HG03432 (cell line): ENCODE measurements around the gene TEX13A.
"Not testable (repeated sequence)": the region's sequence is repeated elsewhere in the genome, so short reads cannot be mapped to it uniquely, and the experiment has no call there.

ENCODE experiments used
- ATAC-seq: cut with Tn5 transposase; IDR thresholded peaks from one replicate; pipeline ENCODE4 v1.9.1; 2021; ENCODE audit warnings: mild to moderate bottlenecking, moderate library complexity; ENCODE audit not compliant: unreplicated experiment

The TEX13A gene

DNA sequence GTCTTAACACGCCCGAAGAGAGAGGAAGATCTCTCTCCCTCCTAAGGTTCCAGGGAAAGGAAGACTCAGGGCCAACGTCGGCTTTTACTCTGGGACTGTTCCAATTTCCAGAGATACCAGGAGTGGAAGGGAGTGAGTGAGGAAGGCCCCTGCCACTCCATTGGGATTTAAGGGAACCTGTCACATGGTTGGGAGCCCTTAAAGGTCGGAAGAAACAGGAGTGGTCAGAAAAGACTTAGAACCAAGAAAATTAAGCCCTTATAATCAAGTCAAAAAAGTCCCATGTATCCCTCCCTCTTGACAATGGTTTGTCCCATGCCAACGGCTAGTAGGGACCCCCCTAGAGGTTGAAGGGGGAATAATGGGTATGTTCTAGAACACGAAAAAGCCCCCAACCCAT, at the start of gene TEX13A:
Gene TEX13A, minus strand, starts transcription at position 59 of the 400 bp plus-strand sequence. CDS start 297 bp downstream, outside the sequence.
- no peak for ATAC-seq

DNA sequence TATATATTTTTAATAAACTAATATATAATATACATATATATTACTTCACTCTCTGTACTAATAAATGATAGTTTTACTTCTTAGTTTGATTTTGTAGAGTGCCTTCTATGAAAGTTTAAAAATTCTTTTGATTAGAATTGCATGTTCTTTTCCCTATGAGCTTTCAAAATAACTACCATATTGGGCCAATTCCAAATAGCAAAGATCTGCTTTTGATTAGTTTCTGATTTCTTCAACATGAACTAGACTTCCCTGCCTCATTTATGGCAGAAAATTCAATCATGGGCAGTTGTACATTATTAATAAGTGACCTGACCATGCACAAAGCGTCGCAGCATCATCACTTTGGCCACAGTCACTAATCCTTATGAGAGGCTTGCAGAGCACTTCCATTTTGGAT, 48.9 kb upstream of the TEX13A start:
- ATAC-seq = no peak

DNA sequence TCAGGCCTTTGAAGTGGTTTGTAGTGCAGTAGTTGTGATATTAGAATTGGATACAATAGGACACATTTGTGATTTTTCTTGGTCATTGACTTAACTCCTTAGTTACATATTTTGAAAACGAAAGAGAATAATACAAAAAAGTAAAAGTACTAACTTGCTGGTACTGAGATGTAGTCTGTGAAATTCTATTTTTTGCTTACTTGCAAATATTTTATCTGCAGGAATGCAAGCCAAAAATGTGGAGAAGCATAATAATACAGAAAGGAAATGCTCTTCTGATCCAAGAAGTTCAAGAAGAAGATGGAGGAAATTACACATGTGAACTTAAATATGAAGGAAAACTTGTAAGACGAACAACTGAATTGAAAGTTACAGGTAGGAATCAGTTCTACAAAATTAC, 46.7 kb upstream of the TEX13A start:
- ATAC-seq = no peak

- ATAC-seq = no peak
Observed at GRCh38 chrX:105266456-105266855, 46.0 kb upstream of the TEX13A start.

DNA sequence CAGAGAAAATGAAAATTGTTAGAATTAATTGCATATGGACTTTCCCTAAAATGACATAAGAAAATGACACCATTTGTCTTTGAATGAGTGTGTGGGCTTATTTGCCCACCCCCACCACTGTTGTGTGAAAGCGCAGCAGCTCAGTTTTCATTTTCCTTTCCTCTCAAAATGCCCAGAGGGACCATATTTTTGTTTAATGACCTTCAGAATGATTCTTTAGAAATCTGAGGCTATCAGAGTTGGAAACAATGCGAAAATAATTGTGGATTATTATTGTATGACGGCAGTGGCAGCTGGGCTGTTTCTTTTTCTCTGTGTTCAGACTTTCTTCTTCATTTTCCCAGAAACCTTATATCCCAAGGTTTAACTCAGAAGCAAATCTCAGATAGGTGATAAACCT, 44.6 kb upstream of the TEX13A start:
- ATAC-seq = no peak

DNA sequence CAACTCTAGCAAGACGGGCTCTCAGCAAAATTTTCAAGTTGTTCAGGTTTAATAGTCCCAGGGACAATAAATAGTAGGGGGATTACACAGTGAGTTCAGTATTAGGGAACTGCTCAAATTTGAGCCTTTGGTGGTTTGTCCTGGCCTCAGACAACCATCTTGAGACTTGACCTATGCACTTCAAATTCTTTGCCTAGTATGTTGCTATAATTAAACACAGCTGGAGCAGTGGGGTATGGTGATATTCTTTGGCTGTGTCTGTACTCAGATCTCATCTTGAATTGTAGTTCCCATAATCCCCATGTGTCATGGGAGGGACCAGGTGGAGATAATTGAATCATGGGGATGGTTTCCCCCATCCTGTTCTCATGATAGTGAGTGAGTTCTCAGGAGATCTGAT, 43.3 kb upstream of the TEX13A start:
- no peak for ATAC-seq

DNA sequence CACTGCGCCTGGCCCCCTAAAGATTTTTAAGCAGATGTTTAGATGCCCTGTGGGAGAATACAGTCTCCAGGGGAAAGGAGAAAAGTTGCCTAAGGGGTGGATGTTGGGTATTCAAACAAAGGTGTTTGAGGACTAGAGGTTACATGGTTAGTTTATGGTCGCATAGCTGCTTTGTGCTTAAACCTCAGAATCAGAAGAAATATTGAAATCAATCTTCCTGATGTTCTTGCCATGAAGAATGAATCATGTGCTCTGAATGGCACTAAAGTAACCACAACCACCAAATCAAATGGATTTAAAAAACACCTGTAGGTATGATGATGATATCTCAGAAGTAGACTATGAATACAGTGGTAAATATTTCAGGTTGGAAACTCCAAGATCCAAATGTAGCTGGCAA, 42.7 kb upstream of the TEX13A start:
- no peak for ATAC-seq

DNA sequence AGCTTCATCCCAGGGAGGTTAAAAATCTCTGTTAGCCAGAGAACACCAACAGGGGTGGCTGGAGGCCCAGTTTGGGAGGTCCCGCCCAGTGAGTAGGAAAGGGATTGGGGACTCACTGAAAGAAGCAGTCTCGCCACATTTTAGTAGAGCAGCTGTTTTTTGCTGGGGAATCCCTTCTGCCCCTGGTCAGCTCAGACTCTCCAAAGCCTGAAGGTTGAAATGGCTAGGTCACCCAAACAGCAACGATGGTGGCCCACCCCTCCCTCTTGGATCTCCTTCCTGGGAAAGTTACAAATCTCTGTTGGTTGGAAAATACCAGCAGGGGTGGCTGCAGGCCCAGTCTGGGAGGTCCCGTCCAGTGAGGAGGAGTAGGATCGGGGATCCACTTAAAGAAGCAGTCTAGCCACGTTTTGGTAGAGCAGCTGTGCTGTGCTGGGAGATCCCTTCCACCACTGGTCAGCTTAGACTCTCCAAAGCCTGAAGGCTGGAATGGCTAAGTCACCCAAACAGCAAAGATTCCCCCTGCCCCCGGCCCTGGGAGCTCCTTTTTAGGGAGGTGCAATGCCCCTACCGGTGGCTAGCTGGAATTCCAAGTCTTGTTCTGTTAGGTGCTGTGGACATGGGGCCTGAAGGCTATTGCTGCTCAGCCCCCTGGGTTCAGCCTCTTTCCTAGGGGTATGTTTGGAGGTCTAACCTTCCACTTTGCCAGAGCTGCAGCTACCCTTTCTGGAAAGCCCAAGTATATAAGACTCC, 40.0 kb upstream of the TEX13A start:
- ATAC-seq = no peak

GRCh38 chrX:105241056-105241455, 20.6 kb upstream of the TEX13A start:
- ATAC-seq = no peak

GRCh38 chrX:105237407-105237806, 16.9 kb upstream of the TEX13A start:
- ATAC-seq = not testable (repeated sequence)

- no peak for ATAC-seq
Observed at GRCh38 chrX:105229146-105229545, 8.7 kb upstream of the TEX13A start.

DNA sequence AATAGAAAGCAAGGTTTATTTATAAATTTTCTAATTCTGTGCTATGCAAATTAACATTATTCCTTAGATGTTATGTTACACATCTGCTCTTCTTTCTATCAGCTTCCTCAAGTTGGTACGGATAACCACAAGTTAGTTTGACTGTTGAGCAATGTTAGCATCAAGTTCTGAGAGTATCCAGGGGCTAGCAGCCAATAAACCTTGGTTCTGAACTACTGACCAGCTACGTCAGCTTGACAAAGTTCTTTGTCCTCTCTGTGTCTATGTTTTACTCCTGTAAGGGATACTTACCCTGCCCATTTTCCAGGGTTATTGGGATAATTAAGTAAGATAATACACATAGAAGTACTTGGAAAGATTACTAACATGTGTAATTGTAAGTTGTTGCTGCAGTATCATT, 8.1 kb upstream of the TEX13A start:
- no peak for ATAC-seq

DNA sequence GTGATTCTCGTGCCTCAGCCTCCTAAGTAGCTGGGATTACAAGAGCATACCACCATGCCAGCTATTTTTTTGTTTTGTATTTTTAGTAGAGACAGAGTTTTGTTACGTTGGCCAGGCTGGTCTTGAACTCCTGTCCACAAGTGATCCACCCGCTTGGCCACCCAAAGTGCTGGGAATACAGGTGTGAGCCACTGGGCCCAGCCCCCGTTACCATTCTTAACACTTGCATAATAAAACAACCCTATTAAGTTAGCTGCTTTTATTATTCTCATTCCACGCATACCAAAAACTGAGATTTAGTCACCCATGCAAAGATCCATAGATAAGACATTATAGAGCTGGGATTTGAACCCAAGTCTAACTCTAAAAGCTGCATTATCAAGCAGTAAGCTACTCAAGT, 6.0 kb upstream of the TEX13A start:
- no peak for ATAC-seq

DNA sequence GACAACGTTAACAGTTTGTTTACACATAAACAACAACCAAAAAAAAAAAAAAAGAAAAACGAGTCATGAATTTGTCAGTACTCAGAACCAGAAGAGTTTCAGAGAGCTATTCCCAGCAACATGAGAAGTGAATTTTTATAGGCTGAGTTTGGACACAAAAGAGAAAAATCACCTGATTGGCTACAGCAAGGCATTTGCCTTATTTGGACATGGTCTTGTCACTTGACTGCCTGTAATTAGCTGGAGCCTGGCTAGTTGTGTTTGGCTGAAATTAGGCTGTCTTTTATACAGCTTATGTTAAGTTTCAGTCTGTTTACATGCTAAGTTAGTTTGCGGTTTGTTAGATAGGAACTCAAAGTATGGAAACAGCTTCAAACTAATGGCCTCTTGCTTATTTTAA, 880 bp upstream of the TEX13A start:
- ATAC-seq = no peak

DNA sequence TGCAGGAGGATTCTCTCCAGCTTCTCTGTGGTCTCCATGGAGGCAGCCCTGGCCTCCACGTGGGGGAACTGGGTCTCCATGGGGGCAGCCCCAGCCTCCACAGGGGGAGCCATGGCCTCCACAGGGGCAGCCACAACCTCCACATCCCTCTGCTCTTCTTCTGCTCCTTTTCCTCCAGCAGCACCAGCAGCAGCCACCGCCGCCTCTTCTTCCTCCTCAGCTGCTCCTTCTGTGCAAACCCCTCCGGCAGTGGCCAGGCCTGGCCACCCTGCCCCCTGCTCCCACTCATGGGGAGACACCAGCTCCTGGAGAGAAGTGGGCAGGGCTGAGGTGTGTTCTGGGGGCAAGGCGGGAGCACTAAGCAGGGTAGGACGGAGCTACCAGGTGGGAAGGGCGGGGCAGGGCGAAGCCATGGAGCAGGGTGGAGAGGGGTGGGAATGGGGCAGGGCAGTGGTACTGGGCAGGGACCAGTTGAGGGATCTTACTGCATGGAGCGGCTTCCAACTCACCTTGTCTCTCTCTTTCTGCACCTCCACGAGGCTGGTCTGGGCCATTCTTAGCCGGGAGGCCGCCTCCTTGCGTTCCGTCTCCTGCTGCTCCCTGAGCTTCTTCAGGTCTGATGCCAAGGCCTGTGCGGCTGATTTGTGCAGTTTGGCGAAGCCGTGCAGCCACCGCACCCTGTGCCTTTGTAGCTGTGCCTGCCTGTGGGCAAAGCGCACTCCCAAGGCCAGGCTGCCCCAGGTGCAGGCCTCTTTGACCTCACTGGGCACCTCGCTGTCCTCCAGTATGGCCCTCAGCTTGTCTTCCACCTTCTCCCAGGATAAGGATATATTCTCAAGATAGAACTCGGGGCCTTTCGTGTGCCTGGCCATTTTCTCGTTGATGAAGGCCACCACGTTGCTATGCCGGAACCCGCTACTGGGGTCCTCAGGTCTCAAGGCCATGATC, 766 bp downstream of the TEX13A start:
- ATAC-seq = no peak

GRCh38 chrX:105211066-105211575, 9.4 kb downstream of the TEX13A start:
- no peak for ATAC-seq

GRCh38 chrX:105210258-105210657, 10.2 kb downstream of the TEX13A start:
- ATAC-seq = no peak

DNA sequence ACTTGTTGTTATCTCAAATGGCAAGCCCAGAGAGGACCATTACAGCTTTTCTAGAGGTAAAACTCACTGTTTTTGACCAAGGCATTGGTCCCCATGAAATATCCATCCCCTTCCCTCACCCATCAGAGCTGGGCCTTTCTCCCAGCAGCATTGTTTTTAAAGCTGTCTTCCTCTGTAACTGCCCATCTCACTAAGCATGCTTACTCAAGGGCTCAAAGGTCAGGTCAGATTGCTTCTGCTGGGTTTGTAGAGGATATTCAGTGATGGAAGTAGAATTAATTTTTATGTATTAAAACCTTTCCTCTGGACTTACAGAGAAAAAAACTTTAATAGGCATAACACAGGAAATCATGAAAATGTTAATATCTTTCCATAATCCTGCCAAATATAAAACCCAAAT, 11.1 kb downstream of the TEX13A start:
- no peak for ATAC-seq

DNA sequence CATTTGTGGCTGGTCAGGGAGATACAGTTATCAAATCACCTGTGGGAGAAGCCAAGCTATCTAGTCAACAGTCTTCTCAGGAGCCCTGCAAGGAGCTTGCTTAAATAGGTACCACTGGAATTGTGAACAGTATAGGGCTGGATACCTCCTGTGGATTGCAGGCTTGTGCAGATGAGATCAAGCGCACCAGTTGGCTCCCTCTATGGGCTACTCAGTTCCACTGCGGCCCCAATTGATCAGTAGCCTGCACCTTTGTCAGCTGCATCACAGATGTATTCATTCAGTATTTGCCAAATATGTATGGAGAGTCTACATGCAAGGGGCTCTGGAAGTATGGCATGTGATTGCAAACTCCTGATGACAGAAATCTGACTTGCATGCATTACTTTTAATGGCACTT, 28.6 kb downstream of the TEX13A start:
- peak; percentile 46 for ATAC-seq

GRCh38 chrX:105190252-105190853, 30.1 kb downstream of the TEX13A start:
- ATAC-seq = no peak

DNA sequence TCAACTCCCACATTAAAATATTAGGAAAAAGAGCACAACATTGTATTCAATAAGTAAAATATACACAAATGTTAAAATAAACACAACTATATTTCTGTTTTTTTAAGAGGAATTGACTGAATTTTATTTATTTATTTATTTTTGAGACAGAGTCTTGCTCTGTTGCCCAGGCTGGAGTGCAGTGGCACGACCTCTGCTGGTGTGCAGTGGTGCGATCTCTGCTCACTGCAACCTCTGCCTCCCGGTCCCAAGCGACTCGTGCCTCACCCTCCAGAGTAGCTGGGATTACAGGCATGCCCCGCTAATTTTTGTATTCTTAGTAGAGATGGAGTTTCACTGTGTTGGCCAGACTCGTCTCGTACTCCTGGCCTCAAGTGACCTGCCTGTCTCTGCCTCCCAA, 31.4 kb downstream of the TEX13A start:
- no peak for ATAC-seq
